ENCODE measurements around the gene GORASP2. TPM values are rescaled to one million over a fixed set of nuclear protein-coding genes. Genes with fewer than 3 reads are reported as not detected.
"Not testable (repeated sequence)": the region's sequence is repeated elsewhere in the genome, so short reads cannot be mapped to it uniquely, and the experiment has no call there.

GORASP2 gene
- total RNA-seq, 4 donors from 2014 or later, result 45.8 to 66.1 (median 56.5) TPM

DNA sequence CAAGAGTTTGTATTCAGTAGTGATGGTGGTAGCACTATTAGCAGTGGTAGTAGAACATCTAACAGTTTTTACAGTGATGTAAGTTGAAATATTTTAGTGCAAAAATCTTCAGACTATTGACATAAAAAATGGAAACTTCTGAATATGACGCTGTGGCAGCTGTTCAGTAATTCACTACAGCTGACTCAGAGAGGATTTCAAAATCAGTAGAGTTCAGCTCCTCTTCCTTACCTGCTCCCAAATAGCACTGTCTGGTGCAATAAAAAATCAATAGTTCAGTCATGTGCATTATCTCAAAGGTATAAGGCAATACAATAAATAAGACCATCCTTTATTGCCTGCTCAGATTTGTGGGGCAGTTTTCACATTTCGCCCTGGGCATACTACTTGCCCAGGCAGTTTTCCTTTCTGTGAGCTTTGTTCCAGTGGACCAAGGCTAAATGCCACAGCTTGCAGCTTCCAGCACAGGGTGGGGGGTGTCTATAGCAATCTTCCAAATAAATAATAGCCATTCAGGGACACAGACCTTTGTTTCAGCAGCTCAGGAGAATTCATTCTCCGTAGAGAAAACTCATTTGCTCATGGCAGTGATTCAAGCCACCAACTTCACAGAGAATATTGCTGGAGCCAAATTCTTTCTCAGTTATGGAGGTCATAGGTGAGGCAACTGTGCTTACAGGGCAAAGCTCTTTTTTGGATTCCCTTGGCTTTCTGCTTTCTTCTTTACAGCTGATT, 33.9 kb upstream of the GORASP2 start:
- Histone ChIP-seq H3K4me3 (no peak overlapping the region), H3K36me3 (no peaks in the 10 kb centered on the region), H3K4me1 (no peaks in the 10 kb centered on the region), H3K9me3 (no peaks in the 10 kb centered on the region), H3K27me3 (no peaks in the 10 kb centered on the region), H3K27ac (no peak overlapping the region)
- 24 to 25% methylated on average over 3 of the region's 3 CpGs for WGBS, 2 donors
- intact Hi-C loops (cut with DNase I), result no loop called here
- no peak for DNase-seq
- TF ChIP-seq, protein P1, sequence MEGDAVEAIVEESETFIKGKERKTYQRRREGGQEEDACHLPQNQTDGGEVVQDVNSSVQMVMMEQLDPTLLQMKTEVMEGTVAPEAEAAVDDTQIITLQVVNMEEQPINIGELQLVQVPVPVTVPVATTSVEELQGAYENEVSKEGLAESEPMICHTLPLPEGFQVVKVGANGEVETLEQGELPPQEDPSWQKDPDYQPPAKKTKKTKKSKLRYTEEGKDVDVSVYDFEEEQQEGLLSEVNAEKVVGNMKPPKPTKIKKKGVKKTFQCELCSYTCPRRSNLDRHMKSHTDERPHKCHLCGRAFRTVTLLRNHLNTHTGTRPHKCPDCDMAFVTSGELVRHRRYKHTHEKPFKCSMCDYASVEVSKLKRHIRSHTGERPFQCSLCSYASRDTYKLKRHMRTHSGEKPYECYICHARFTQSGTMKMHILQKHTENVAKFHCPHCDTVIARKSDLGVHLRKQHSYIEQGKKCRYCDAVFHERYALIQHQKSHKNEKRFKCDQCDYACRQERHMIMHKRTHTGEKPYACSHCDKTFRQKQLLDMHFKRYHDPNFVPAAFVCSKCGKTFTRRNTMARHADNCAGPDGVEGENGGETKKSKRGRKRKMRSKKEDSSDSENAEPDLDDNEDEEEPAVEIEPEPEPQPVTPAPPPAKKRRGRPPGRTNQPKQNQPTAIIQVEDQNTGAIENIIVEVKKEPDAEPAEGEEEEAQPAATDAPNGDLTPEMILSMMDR (IDR thresholded peaks at IDR 0.05), result no peak
- no peak for TF ChIP-seq POLR2A (IDR thresholded peaks at IDR 0.05)

DNA sequence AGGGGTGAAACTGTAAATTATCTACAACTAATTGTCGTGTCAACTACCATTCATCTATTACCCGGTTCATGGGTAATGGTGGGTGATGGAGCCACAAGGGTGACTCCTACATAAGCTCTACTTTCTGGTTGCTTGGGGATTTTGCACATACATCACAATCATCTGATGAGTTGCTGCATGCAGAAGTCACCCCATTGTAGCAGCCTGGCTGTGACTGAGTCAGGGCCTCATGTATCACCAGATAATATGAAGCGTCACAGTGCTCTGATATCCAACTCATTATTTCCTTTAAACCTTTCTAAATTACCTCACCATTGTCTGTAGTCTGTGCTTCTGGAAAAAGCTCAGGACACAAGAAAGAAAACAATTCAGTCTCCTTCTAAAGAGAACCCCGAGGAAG, 32.4 kb upstream of the GORASP2 start:
- WGBS, 2 donors, result 72 to 77% methylated on average over 4 of the region's 4 CpGs
- DNase-seq, result no peak
- Histone ChIP-seq H3K36me3 (no peaks in the 10 kb centered on the region), H3K4me1 (no peaks in the 10 kb centered on the region), H3K27ac (no peak overlapping the region), H3K9me3 (no peaks in the 10 kb centered on the region), H3K4me3 (no peak overlapping the region), H3K27me3 (no peaks in the 10 kb centered on the region)
- no peak for TF ChIP-seq POLR2A (IDR thresholded peaks at IDR 0.05)
- TF ChIP-seq, protein P1 (IDR thresholded peaks at IDR 0.05), result no peak
- intact Hi-C loops (cut with DNase I), result no loop called here

DNA sequence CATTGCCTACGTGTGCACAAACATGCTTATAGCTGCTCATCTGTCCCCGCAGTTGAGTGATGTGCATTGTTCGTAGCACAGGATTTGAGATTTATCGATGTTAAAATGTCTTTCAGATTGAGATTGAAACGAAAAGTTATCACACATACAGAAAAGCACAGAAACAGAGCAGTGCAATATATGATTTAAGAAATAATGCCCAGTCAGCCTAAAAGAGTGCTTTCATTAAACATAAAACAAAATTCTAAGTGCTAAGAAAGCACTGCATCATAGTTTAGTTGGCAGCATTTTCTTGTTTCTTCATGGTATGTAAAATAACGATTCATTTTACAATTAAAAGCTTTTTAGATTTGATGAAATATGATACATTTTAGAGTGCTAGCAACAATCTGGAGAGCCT, 31.9 kb upstream of the GORASP2 start:
- no peak for DNase-seq
- WGBS, 2 donors, result 87 to 89% methylated on average over 6 of the region's 6 CpGs
- no peak overlapping the region for H3K4me3 ChIP-seq
- H3K36me3 ChIP-seq, result no peaks in the 10 kb centered on the region
- no peaks in the 10 kb centered on the region for H3K4me1 ChIP-seq
- H3K9me3 ChIP-seq, result no peaks in the 10 kb centered on the region
- H3K27me3 ChIP-seq, result no peaks in the 10 kb centered on the region
- intact Hi-C loops (cut with DNase I), result no loop called here
- TF ChIP-seq, protein P1 (IDR thresholded peaks at IDR 0.05), result no peak
- no peak for TF ChIP-seq POLR2A (IDR thresholded peaks at IDR 0.05)
- no peak overlapping the region for H3K27ac ChIP-seq

DNA sequence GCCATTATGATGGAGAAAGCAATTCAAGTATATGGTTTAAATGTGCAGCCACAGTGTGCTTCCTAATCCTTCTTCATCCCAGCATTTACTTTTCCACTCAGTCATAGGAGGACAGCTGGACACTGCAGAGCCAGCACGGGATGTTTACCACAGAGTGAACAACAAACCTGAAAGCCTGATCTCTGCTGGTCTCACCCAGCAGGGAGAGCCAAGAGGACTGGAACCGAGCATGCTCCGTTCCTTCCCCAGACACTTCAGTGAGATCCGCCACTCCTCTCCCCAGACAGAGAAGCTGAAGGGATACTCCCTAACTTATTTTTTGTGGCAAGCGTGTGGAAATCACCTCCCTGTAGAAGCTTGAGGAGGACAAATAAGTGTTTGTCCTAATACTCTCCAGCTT, 23.2 kb upstream of the GORASP2 start:
- TF ChIP-seq, protein P1 (IDR thresholded peaks at IDR 0.05), result no peak
- no peak for TF ChIP-seq POLR2A (IDR thresholded peaks at IDR 0.05)
- Histone ChIP-seq H3K9me3 (peaks cover 0 to 19% (median 14%) of the 10 kb centered on the region in 3 donors), H3K27ac (no peak overlapping the region), H3K4me1 (no peaks in the 10 kb centered on the region), H3K27me3 (peaks cover 0 to 13% (median 0%) of the 10 kb centered on the region in 4 donors), H3K4me3 (no peak overlapping the region), H3K36me3 (no peaks in the 10 kb centered on the region)
- DNase-seq, result no peak
- 33 to 34% methylated on average over 5 of the region's 5 CpGs for WGBS, 2 donors
- intact Hi-C loops (cut with DNase I), result no loop called here

DNA sequence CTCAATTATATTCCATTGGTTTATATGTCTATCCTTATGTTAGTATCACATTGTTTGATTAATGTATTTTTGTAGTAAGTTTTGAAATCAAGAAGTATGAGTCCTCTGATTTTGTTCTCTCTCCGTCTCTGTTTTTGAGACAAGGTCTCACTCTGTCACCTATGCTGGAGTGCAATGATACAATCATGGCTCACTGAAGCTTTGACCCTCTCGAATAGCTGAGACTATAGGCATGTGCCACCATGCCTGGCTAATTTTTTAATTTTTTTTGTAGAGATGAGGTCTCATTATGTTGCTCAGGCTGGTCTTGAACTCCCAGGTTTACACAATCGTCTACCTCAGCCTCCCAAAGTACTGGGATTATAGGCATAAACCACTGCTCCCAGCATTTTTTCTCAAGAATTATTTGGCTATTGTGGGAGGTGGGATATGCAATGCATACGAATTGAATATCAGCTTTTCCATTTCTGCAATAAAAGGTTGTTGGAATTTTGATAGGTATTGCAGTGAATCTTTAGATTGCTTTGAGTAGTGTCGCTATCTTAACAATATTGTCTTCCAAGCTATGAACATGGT, 17.7 kb upstream of the GORASP2 start:
- 73 to 77% methylated on average over 5 of the region's 5 CpGs for WGBS, 2 donors
- Histone ChIP-seq H3K9me3 (peaks cover 0 to 66% (median 28%) of the 10 kb centered on the region in 3 donors), H3K4me3 (no peak overlapping the region), H3K36me3 (no peaks in the 10 kb centered on the region), H3K27ac (no peak overlapping the region), H3K4me1 (no peaks in the 10 kb centered on the region), H3K27me3 (peaks cover 0 to 2% (median 0%) of the 10 kb centered on the region in 4 donors)
- intact Hi-C loops (cut with DNase I), result no loop called here
- TF ChIP-seq, protein P1 (IDR thresholded peaks at IDR 0.05), result no peak
- TF ChIP-seq POLR2A (IDR thresholded peaks at IDR 0.05), result no peak
- DNase-seq, result no peak

DNA sequence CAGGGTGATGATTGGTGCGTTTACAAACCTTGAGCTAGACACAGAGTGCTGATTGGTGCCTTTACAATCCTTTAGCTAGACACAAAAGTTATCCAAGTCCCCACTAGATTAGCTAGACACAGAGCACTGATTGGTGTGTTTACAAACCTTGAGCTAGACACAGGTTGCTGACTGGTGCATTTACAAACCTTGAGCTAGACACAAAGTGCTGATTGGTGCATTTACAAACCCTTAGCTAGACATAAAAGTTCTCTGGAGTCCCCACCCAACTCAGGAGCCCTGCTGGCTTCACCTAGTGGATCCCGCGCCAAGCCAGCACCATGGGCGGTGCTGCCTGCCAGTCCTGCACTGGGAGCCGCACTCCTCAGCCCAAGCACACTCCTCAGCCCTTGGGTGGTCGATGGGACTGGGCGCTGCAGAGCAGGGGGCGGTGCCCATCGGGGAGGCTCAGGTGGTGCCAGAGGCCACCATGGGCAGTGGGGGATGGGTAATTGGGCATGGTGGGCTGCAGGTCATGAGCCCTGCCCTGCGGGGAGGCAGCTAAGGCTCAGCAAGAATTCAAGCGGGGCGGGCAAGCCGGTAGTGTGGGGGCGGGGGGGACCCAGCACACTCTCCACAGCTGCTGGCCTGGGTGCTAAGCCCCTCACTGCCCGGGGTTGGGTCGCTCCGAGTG, 13.9 kb upstream of the GORASP2 start:
- WGBS, 2 donors, result 100% methylated on average over 1 to 5 of the region's 17 CpGs
- H3K4me3 ChIP-seq; intact Hi-C loops (cut with DNase I); DNase-seq; H3K4me1 ChIP-seq; H3K27me3 ChIP-seq; H3K27ac ChIP-seq; H3K36me3 ChIP-seq: not testable (repeated sequence)
- peaks cover 0 to 73% (median 32%) of the 10 kb centered on the region in 3 donors for H3K9me3 ChIP-seq
